ENCODE measurements around the gene SFTA2.
A peak's percentile ranks its signal among the peaks of the same experiment; 100 is the strongest.
"Not testable (repeated sequence)": the region's sequence is repeated elsewhere in the genome, so short reads cannot be mapped to it uniquely, and the experiment has no call there.

SFTA2 gene

DNA sequence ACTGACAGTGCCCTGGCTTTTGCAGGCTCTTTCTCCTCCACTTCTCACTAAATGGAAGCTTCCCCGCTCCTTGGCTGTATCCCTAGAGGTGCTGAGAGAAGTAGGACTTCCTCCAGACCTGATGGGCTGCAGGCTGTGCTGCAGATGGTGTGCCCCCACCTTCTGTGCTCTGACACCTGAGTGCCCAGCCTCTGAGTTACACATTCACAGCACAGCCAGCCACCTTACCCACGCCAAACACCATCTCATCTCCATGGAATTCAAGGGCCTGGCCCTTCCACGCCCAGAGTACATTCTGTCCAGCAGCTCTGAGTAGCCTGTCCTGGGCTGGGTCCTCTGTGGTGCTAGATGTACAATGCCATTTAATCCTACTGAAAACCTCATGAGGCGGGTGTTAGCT is 5.3 kb downstream of the SFTA2 start:
- peaks cover 4% of the 10 kb centered on the region; the same call in 1 of the 2 replicates for H3K4me1 ChIP-seq (ENCODE audit: insufficient read depth, low read length)
- WGBS: 93% methylated on average over 4 of the region's 4 CpGs
- no peak overlapping the region for H3K9ac ChIP-seq (ENCODE audit: low read depth, low read length)
- no peak overlapping the region for H3K4me3 ChIP-seq (ENCODE audit: low read length)
- H3K27me3 ChIP-seq (ENCODE audit: insufficient read depth, low read length): no peaks in the 10 kb centered on the region
- H3K9me3 ChIP-seq (ENCODE audit: insufficient read depth, low read depth, low read length): peaks cover 8% of the 10 kb centered on the region; the same call in 1 of the 2 replicates
- H3K27ac ChIP-seq (ENCODE audit: low read depth, low read length): no peak overlapping the region
- peaks cover 65% of the 10 kb centered on the region for H3K36me3 ChIP-seq (ENCODE audit: insufficient read depth, low read length)

- 91% methylated on average over 9 of the region's 9 CpGs for WGBS
- H3K27me3 ChIP-seq (ENCODE audit: insufficient read depth, low read length); H3K9me3 ChIP-seq (ENCODE audit: insufficient read depth, low read depth, low read length); H3K4me1 ChIP-seq (ENCODE audit: insufficient read depth, low read length); H3K9ac ChIP-seq (ENCODE audit: low read depth, low read length); H3K27ac ChIP-seq (ENCODE audit: low read depth, low read length); H3K4me3 ChIP-seq (ENCODE audit: low read length): not testable (repeated sequence)
- peaks cover 89% of the 10 kb centered on the region for H3K36me3 ChIP-seq (ENCODE audit: insufficient read depth, low read length)
These were observed 7.8 kb downstream of the SFTA2 start for GRCh38 chr6:30924040-30924627.

DNA sequence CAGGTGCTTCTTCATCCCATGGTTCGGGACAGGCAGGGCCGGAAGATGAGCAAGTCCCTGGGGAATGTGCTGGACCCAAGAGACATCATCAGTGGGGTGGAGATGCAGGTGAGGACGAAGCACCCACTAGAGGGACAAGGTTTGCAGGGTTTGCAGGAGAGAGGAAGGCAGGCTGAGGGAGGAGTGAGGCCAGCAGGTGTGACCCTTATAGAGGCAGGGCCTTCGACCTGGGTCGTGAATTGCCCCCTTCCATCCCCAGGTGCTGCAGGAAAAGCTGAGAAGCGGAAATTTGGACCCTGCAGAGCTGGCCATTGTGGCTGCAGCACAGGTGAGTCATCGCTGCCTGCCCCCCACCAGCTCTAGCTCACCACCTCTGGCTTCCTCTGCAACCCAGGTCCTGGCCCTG is 9.5 kb downstream of the SFTA2 start:
- Histone ChIP-seq H3K27me3 (ENCODE audit: insufficient read depth, low read length) (no peaks in the 10 kb centered on the region), H3K36me3 (ENCODE audit: insufficient read depth, low read length) (peaks cover 88% of the 10 kb centered on the region), H3K4me3 (ENCODE audit: low read length) (no peak overlapping the region), H3K4me1 (ENCODE audit: insufficient read depth, low read length) (peaks cover 4% of the 10 kb centered on the region; the same call in 1 of the 2 replicates), H3K9me3 (ENCODE audit: insufficient read depth, low read depth, low read length) (no peaks in the 10 kb centered on the region), H3K9ac (ENCODE audit: low read depth, low read length) (no peak overlapping the region), H3K27ac (ENCODE audit: low read depth, low read length) (no peak overlapping the region)
- WGBS: 80% methylated on average over 7 of the region's 7 CpGs

DNA sequence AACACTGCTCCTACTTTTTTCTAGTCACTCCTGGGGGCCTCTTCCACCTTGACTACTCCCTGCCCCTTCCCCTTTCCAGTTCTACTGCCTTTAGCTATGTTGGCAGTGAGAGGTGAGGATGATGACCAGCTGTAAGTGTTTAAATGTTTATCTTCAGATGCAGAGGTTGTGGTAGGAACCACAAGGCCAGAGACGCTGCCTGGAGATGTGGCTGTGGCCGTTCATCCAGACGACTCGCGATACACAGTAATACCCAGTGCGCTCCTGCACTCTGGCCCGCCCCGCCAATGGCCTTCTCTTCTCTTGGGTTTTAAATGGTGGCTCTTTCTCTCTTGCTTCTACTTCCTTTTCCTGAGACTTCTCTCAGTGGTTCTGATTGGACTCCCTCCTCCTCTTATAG is 13.3 kb downstream of the SFTA2 start:
- 95% methylated on average over 8 of the region's 8 CpGs for WGBS
- Histone ChIP-seq H3K27ac (ENCODE audit: low read depth, low read length) (no peak overlapping the region), H3K9ac (ENCODE audit: low read depth, low read length) (no peak overlapping the region), H3K9me3 (ENCODE audit: insufficient read depth, low read depth, low read length) (no peaks in the 10 kb centered on the region), H3K4me1 (ENCODE audit: insufficient read depth, low read length) (peaks cover 14% of the 10 kb centered on the region; the same call in 1 of the 2 replicates), H3K4me3 (ENCODE audit: low read length) (no peak overlapping the region), H3K27me3 (ENCODE audit: insufficient read depth, low read length) (no peaks in the 10 kb centered on the region), H3K36me3 (ENCODE audit: insufficient read depth, low read length) (peaks cover 68% of the 10 kb centered on the region)

- WGBS: 93% methylated on average over 8 of the region's 8 CpGs
- Histone ChIP-seq H3K36me3 (ENCODE audit: insufficient read depth, low read length) (peaks cover 67% of the 10 kb centered on the region), H3K27ac (ENCODE audit: low read depth, low read length) (no peak overlapping the region), H3K4me3 (ENCODE audit: low read length) (no peak overlapping the region), H3K9ac (ENCODE audit: low read depth, low read length) (no peak overlapping the region), H3K27me3 (ENCODE audit: insufficient read depth, low read length) (no peaks in the 10 kb centered on the region), H3K4me1 (ENCODE audit: insufficient read depth, low read length) (peaks cover 15% of the 10 kb centered on the region; the same call in 1 of the 2 replicates), H3K9me3 (ENCODE audit: insufficient read depth, low read depth, low read length) (no peaks in the 10 kb centered on the region)
These were observed 14.5 kb downstream of the SFTA2 start for GRCh38 chr6:30917487-30917886.

DNA sequence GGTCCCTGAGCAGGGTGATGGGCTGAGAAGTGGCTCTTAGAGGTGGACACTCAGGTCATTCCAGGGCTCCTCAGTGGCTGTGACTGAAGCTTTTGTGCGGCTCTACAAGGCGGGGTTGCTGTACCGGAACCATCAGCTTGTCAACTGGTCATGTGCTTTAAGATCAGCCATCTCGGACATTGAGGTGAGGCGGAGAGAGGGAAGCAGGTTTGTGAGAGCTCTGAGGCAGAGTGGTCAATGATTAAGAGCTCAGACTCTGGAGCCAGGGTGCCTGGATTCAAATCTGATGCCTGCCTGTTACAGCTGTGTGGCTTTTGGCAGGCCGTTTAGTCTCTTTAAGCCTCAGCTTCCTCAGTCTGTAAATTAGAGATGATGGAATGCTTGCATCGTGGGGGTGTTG is 14.9 kb downstream of the SFTA2 start:
- peaks cover 67% of the 10 kb centered on the region for H3K36me3 ChIP-seq (ENCODE audit: insufficient read depth, low read length)
- no peak overlapping the region for H3K9ac ChIP-seq (ENCODE audit: low read depth, low read length)
- H3K4me3 ChIP-seq (ENCODE audit: low read length): no peak overlapping the region
- H3K27ac ChIP-seq (ENCODE audit: low read depth, low read length): no peak overlapping the region
- no peaks in the 10 kb centered on the region for H3K27me3 ChIP-seq (ENCODE audit: insufficient read depth, low read length)
- H3K4me1 ChIP-seq (ENCODE audit: insufficient read depth, low read length): peaks cover 15% of the 10 kb centered on the region; the same call in 1 of the 2 replicates
- no peaks in the 10 kb centered on the region for H3K9me3 ChIP-seq (ENCODE audit: insufficient read depth, low read depth, low read length)
- 94% methylated on average over 7 of the region's 7 CpGs for WGBS

GRCh38 chr6:30915591-30915946 is 16.4 kb downstream of the SFTA2 start:
- Histone ChIP-seq H3K4me3 (ENCODE audit: low read length) (no peak overlapping the region), H3K36me3 (ENCODE audit: insufficient read depth, low read length) (peaks cover 67% of the 10 kb centered on the region), H3K27ac (ENCODE audit: low read depth, low read length) (no peak overlapping the region), H3K9ac (ENCODE audit: low read depth, low read length) (no peak overlapping the region), H3K4me1 (ENCODE audit: insufficient read depth, low read length) (peaks cover 15% of the 10 kb centered on the region; the same call in 1 of the 2 replicates), H3K9me3 (ENCODE audit: insufficient read depth, low read depth, low read length) (no peaks in the 10 kb centered on the region), H3K27me3 (ENCODE audit: insufficient read depth, low read length) (no peaks in the 10 kb centered on the region)
- 37% methylated on average over 5 of the region's 5 CpGs for WGBS

DNA sequence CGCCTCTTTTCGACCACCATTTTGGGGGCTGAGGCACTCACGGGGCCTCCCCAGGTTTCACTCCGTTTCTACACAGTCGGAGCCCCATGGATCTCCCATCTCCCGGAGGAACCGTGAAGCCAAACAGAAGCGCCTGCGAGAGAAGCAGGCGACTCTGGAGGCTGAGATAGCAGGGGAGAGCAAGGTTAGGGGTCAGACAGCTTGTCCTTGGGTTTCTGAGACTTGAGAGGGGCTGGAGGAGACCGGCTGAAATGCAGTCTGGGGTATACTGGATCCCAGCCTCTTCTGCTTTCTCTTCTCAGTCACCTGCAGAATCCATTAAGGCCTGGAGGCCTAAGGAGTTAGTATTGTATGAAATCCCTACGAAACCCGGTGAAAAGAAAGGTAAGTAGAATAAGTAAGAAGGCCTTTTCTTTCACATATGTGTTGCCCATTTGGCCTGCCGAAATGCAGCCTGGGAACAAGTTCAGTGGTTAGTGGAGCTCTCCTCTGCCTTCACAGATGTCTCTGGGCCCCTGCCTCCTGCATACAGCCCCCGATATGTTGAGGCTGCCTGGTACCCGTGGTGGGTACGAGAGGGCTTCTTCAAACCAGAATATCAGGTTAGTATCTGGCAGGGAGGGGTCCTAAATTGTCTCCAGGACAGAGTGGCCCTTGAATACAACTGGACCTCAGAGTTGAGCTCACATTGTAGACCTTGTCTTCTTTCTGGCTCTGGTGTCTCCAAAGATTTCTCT is 16.9 kb downstream of the SFTA2 start:
- Histone ChIP-seq H3K4me3 (ENCODE audit: low read length) (peak overlapping the region; percentile 69), H3K4me1 (ENCODE audit: insufficient read depth, low read length) (peaks cover 15% of the 10 kb centered on the region; the same call in 1 of the 2 replicates), H3K27ac (ENCODE audit: low read depth, low read length) (no peak overlapping the region), H3K27me3 (ENCODE audit: insufficient read depth, low read length) (no peaks in the 10 kb centered on the region), H3K9ac (ENCODE audit: low read depth, low read length) (peak overlapping the region; percentile 84), H3K9me3 (ENCODE audit: insufficient read depth, low read depth, low read length) (no peaks in the 10 kb centered on the region), H3K36me3 (ENCODE audit: insufficient read depth, low read length) (peaks cover 67% of the 10 kb centered on the region)
- 74% methylated on average over 17 of the region's 17 CpGs for WGBS

- Histone ChIP-seq H3K9ac (ENCODE audit: low read depth, low read length) (peak within 1 kb of the TSS; percentile 84), H3K36me3 (ENCODE audit: insufficient read depth, low read length) (peaks cover 67% of the 10 kb centered on the region), H3K9me3 (ENCODE audit: insufficient read depth, low read depth, low read length) (no peaks in the 10 kb centered on the region), H3K27ac (ENCODE audit: low read depth, low read length) (peak within 1 kb of the TSS; percentile 58), H3K4me1 (ENCODE audit: insufficient read depth, low read length) (peaks cover 15% of the 10 kb centered on the region; the same call in 1 of the 2 replicates), H3K27me3 (ENCODE audit: insufficient read depth, low read length) (no peaks in the 10 kb centered on the region), H3K4me3 (ENCODE audit: low read length) (peak within 1 kb of the TSS; percentile 69)
- 6% methylated on average over 52 of the region's 52 CpGs for WGBS
These were observed 17.7 kb downstream of the SFTA2 start, which contains the start of gene VARS2 for GRCh38 chr6:30914076-30914853. Gene VARS2 (plus strand): TSS chr6:30914238. CDS start chr6:30914837, 599 bp downstream.

- H3K9ac ChIP-seq (ENCODE audit: low read depth, low read length): no peak overlapping the region
- H3K4me1 ChIP-seq (ENCODE audit: insufficient read depth, low read length): peaks cover 19% of the 10 kb centered on the region; the same call in 1 of the 2 replicates
These were observed 18.3 kb downstream of the SFTA2 start for GRCh38 chr6:30913721-30914075.

More at GRCh38 chr6:30913721-30914075, 18.3 kb downstream of the SFTA2 start:
- H3K4me3 ChIP-seq (ENCODE audit: low read length): peak overlapping the region; percentile 69
- peak overlapping the region; percentile 56; the same call in 1 of the 2 replicates for H3K27ac ChIP-seq (ENCODE audit: low read depth, low read length)
- no peaks in the 10 kb centered on the region for H3K9me3 ChIP-seq (ENCODE audit: insufficient read depth, low read depth, low read length)
- peaks cover 63% of the 10 kb centered on the region for H3K36me3 ChIP-seq (ENCODE audit: insufficient read depth, low read length)
- 15% methylated on average over 31 of the region's 31 CpGs for WGBS
- H3K27me3 ChIP-seq (ENCODE audit: insufficient read depth, low read length): no peaks in the 10 kb centered on the region
